Pons (tissue), 1 donor: Measurements from ENCODE around the gene PYGL.
"Not testable (repeated sequence)": the region's sequence is repeated elsewhere in the genome, so short reads cannot be mapped to it uniquely, and the experiment has no call there.

Experiments
- DNase-seq: peaks from one replicate; pipeline ENCODE4 v3.0.0-alpha.2; 2016; ENCODE audit warnings: low spot score

The PYGL gene

GRCh38 chr14:50954811-50955372, 10.6 kb upstream of the PYGL start:
- peak; percentile 88 for DNase-seq

GRCh38 chr14:50953502-50953901, 9.2 kb upstream of the PYGL start:
- no peak for DNase-seq

GRCh38 chr14:50951032-50951431, 6.7 kb upstream of the PYGL start:
- no peak for DNase-seq

GRCh38 chr14:50948205-50948604, 3.9 kb upstream of the PYGL start:
- DNase-seq, result no peak

GRCh38 chr14:50947446-50947845, 3.2 kb upstream of the PYGL start:
- DNase-seq, result peak; percentile 65

- DNase-seq, result no peak
These were observed 2.1 kb upstream of the PYGL start for GRCh38 chr14:50946234-50946935.

- peak; percentile 17 for DNase-seq
These were observed 547 bp upstream of the PYGL start for GRCh38 chr14:50944647-50945413.

GRCh38 chr14:50943261-50943942, 881 bp downstream of the PYGL start:
- no peak for DNase-seq

- DNase-seq, result not testable (repeated sequence)
These were observed 2.6 kb downstream of the PYGL start for GRCh38 chr14:50941638-50942037.

GRCh38 chr14:50941151-50941550, 3.1 kb downstream of the PYGL start:
- DNase-seq, result no peak

GRCh38 chr14:50937800-50938199, 6.5 kb downstream of the PYGL start:
- DNase-seq, result no peak

GRCh38 chr14:50937325-50937724, 7.0 kb downstream of the PYGL start:
- DNase-seq, result no peak

- DNase-seq, result no peak
These were observed 7.4 kb downstream of the PYGL start for GRCh38 chr14:50936882-50937281.

- no peak for DNase-seq
These were observed 8.3 kb downstream of the PYGL start for GRCh38 chr14:50936016-50936340.

- DNase-seq, result no peak
These were observed 8.9 kb downstream of the PYGL start for GRCh38 chr14:50935126-50936015.

- no peak for DNase-seq
These were observed 11.4 kb downstream of the PYGL start for GRCh38 chr14:50932592-50933495.

- peak; percentile 41 for DNase-seq
These were observed 12.1 kb downstream of the PYGL start for GRCh38 chr14:50932156-50932555.

GRCh38 chr14:50931559-50931958, 12.7 kb downstream of the PYGL start:
- no peak for DNase-seq

- DNase-seq, result no peak
These were observed 14.8 kb downstream of the PYGL start for GRCh38 chr14:50929506-50929905.

GRCh38 chr14:50928002-50928635, 16.2 kb downstream of the PYGL start:
- peak; percentile 62 for DNase-seq
